Esophagus mucosa (tissue), 1 donor: ENCODE data around the gene TMPRSS12. TPM values are rescaled to one million over a fixed set of nuclear protein-coding genes. Genes with fewer than 3 reads are reported as not detected.
"Not testable (repeated sequence)": the region's sequence is repeated elsewhere in the genome, so short reads cannot be mapped to it uniquely, and the experiment has no call there.

Experiments
- ATAC-seq: fragments of 200-7000 bp; cut with Tn5 transposase; one replicate; pipeline ENCODE4 v1.9.1; 2020
- total RNA-seq: library from RNA; stranded (reverse); gene quantifications from one replicate; pipeline ENCODE4 v1.2.4, GENCODE V29; 2023
- donor health status: DM: yes; HTN: yes; CAD: no.

TMPRSS12 gene
- total RNA-seq = not detected

GRCh38 chr12:50842637-50843493 is at the start of gene TMPRSS12:
TMPRSS12 (plus strand) TSS chr12:50842926; CDS start chr12:50842965, 39 bp downstream.
- peak; percentile 54 for ATAC-seq

- no peak for ATAC-seq
These were observed 42.8 kb upstream of the TMPRSS12 start for GRCh38 chr12:50799908-50800307.

GRCh38 chr12:50803230-50803875 is 39.4 kb upstream of the TMPRSS12 start:
- ATAC-seq = no peak

GRCh38 chr12:50806176-50806575 is 36.5 kb upstream of the TMPRSS12 start:
- no peak for ATAC-seq

GRCh38 chr12:50809131-50809530 is 33.6 kb upstream of the TMPRSS12 start:
- ATAC-seq = not testable (repeated sequence)

- not testable (repeated sequence) for ATAC-seq
These were observed 27.8 kb upstream of the TMPRSS12 start for GRCh38 chr12:50814921-50815320.

- no peak for ATAC-seq
These were observed 22.5 kb upstream of the TMPRSS12 start for GRCh38 chr12:50820177-50820576.

GRCh38 chr12:50822082-50822481 is 20.6 kb upstream of the TMPRSS12 start:
- no peak for ATAC-seq

- ATAC-seq = not testable (repeated sequence)
These were observed 19.0 kb upstream of the TMPRSS12 start for GRCh38 chr12:50823724-50824123.

GRCh38 chr12:50824914-50825313 is 17.8 kb upstream of the TMPRSS12 start:
- peak; percentile 30 for ATAC-seq

- ATAC-seq = peak; percentile 81
These were observed 17.3 kb upstream of the TMPRSS12 start for GRCh38 chr12:50825372-50825838.

- ATAC-seq = peak; percentile 23
These were observed 14.6 kb upstream of the TMPRSS12 start for GRCh38 chr12:50828121-50828520.

- peak; percentile 38 for ATAC-seq
These were observed 13.8 kb upstream of the TMPRSS12 start for GRCh38 chr12:50828886-50829285.

- not testable (repeated sequence) for ATAC-seq
These were observed 8.9 kb upstream of the TMPRSS12 start for GRCh38 chr12:50833801-50834200.

- ATAC-seq = peak; percentile 59
These were observed 3.7 kb upstream of the TMPRSS12 start for GRCh38 chr12:50839042-50839441.

GRCh38 chr12:50840809-50841487 is 1.8 kb upstream of the TMPRSS12 start:
- no peak for ATAC-seq

- ATAC-seq = no peak
These were observed 802 bp upstream of the TMPRSS12 start for GRCh38 chr12:50841716-50842531.

GRCh38 chr12:50845021-50845647 is 2.4 kb downstream of the TMPRSS12 start:
- no peak for ATAC-seq

GRCh38 chr12:50848963-50849362 is 6.2 kb downstream of the TMPRSS12 start:
- ATAC-seq = no peak

- not testable (repeated sequence) for ATAC-seq
These were observed 12.5 kb downstream of the TMPRSS12 start for GRCh38 chr12:50855218-50855617.

- not testable (repeated sequence) for ATAC-seq
These were observed 13.0 kb downstream of the TMPRSS12 start for GRCh38 chr12:50855679-50856078.
